Neural cell (in vitro differentiated cells): Measurements from ENCODE around the gene EFCAB12.

Source experiments
- MXI1 ChIP-seq: fragments of 450-650 bp; conservative IDR thresholded peaks from 2 replicates; pipeline ENCODE4 v1.6.1; 2014; ENCODE audit warnings: antibody characterized with exemption, mild to moderate bottlenecking; ENCODE audit not compliant: poor library complexity, severe bottlenecking
- POLR2AphosphoS5 ChIP-seq: IDR thresholded peaks from 2 replicates; pipeline ENCODE4 v1.6.1; 2012
- RAD21 ChIP-seq: fragments of 450-650 bp; conservative IDR thresholded peaks from 2 replicates; pipeline ENCODE4 v1.6.1; 2014; ENCODE audit warnings: antibody characterized with exemption, mild to moderate bottlenecking, moderate library complexity
- TF ChIP-seq, protein P1 (sequence below): fragments of 450-650 bp; IDR thresholded peaks from 2 replicates; pipeline ENCODE4 v1.5.1; 2014; ENCODE audit warnings: antibody characterized with exemption, mild to moderate bottlenecking, moderate library complexity; ENCODE audit not compliant: poor library complexity, severe bottlenecking

DNA sequence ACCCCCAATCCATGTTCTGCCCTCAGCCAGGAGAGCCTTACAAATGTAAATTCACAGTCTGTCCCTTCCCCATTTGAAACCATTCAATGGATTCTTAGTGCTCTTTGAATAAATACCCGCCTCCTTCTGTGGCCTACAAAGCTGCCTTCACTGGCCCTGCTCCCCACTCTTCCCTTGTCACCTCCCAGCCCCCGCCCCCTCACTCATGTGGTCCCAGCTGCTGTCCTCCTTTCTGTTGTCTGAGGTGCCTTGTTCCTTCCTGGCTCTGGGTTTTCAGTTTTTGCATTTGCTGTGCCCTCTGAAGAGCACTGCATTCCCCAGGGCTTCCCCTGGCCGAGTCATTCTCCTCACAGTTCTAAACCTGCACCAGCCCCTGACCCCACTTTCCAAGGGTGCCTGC, 3.2 kb downstream of the EFCAB12 start:
- TF ChIP-seq RAD21: no peak
- TF ChIP-seq, protein P1, sequence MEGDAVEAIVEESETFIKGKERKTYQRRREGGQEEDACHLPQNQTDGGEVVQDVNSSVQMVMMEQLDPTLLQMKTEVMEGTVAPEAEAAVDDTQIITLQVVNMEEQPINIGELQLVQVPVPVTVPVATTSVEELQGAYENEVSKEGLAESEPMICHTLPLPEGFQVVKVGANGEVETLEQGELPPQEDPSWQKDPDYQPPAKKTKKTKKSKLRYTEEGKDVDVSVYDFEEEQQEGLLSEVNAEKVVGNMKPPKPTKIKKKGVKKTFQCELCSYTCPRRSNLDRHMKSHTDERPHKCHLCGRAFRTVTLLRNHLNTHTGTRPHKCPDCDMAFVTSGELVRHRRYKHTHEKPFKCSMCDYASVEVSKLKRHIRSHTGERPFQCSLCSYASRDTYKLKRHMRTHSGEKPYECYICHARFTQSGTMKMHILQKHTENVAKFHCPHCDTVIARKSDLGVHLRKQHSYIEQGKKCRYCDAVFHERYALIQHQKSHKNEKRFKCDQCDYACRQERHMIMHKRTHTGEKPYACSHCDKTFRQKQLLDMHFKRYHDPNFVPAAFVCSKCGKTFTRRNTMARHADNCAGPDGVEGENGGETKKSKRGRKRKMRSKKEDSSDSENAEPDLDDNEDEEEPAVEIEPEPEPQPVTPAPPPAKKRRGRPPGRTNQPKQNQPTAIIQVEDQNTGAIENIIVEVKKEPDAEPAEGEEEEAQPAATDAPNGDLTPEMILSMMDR: no peak
- no peak for TF ChIP-seq POLR2AphosphoS5
- TF ChIP-seq MXI1: no peak
